GM12864 (cell line): ENCODE data around the gene TLDC2.
A peak's percentile ranks its signal among the peaks of the same experiment; 100 is the strongest.

Source experiments
- DNase-seq: peaks from one replicate; pipeline ENCODE4 v3.0.0-alpha.2; 2011; ENCODE audit warnings: low read depth
- H3K4me3 ChIP-seq: 2 replicates; pipeline ENCODE4 v1.5.1; 2011; ENCODE audit warnings: mild to moderate bottlenecking, low read depth, low read length, control low read depth
- CTCF ChIP-seq: IDR thresholded peaks from 2 replicates; pipeline ENCODE4 v1.5.1; 2011; ENCODE audit warnings: low read depth, mild to moderate bottlenecking, moderate library complexity, low read length, control low read depth, inconsistent platforms; ENCODE audit errors: missing control alignments

TLDC2 gene

GRCh38 chr20:36881888-36882287 is 6.0 kb downstream of the TLDC2 start:
- no peak for TF ChIP-seq CTCF
- DNase-seq: no peak
- no peak overlapping the region for H3K4me3 ChIP-seq

GRCh38 chr20:36883977-36884535 is 8.1 kb downstream of the TLDC2 start:
- TF ChIP-seq CTCF: no peak
- H3K4me3 ChIP-seq: no peak overlapping the region
- no peak for DNase-seq

- H3K4me3 ChIP-seq: no peak overlapping the region
- no peak for TF ChIP-seq CTCF
- DNase-seq: no peak
Measured at GRCh38 chr20:36885356-36885755, 9.4 kb downstream of the TLDC2 start.

GRCh38 chr20:36886859-36887751 is 11.2 kb downstream of the TLDC2 start:
- DNase-seq: peak; percentile 44
- H3K4me3 ChIP-seq: no peak overlapping the region
- TF ChIP-seq CTCF: peak; percentile 99

- DNase-seq: no peak
- no peak for TF ChIP-seq CTCF
- no peak overlapping the region for H3K4me3 ChIP-seq
Measured at GRCh38 chr20:36887752-36888090, 11.8 kb downstream of the TLDC2 start.

- no peak for TF ChIP-seq CTCF
Measured at GRCh38 chr20:36888880-36889516, 13.1 kb downstream of the TLDC2 start.

More at GRCh38 chr20:36888880-36889516, 13.1 kb downstream of the TLDC2 start:
- no peak overlapping the region for H3K4me3 ChIP-seq
- DNase-seq: no peak
